ENCODE measurements around the gene RBM22.

RBM22 gene

DNA sequence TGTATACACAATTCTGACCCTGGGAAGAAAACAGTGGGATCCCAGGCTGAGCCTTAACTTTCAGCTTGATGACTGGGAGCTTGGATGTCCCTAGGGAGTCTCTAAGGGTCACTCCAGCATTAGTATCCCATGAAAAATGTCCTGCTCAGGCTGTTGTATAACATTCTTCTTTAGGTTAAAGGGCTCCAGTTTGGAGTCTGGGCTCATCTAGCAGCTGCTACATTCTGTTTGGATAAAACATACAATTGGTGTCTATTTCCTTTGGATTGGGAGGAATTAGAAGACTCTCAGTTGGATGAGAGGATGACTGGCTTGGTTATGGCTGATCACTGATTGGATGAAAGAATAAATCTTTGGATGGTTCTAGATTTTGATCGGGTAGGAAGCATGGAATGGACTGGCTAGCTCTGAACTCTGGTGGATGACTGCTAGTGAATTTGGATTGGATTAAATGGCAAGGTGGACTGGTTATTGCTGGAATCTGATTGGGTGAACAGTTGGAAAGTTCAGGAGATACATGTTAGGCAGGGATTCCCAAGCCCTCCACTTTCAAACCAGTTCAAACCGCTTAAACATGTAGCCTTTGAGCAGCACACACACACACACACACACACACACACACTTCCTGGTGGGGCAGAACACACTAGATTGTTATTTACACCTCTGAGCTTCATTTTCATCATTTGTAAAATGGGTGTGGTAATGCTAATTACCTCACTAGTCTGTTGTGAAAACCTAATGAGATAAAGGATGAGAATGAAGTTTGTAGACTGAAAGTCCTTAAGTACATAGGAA lies 46.9 kb downstream of the RBM22 start:
- Histone ChIP-seq H3K27ac (ENCODE audit: low read depth, low read length, poor library complexity, severe bottlenecking) (no peak overlapping the region), H3F3A (ENCODE audit: insufficient read depth, low read length) (no peaks in the 10 kb centered on the region), H3K4me2 (ENCODE audit: low read length) (no peak overlapping the region), H3K27me3 (ENCODE audit: insufficient read depth, low read length) (peaks cover 3% of the 10 kb centered on the region; the same call in 1 of the 2 replicates), H3K36me3 (ENCODE audit: insufficient read depth, low read length) (no peaks in the 10 kb centered on the region), H3K4me1 (ENCODE audit: insufficient read depth, low read length, severe bottlenecking) (peaks cover 6% of the 10 kb centered on the region), H2AFZ (ENCODE audit: low read length) (no peak overlapping the region), H4K20me1 (ENCODE audit: insufficient read depth, low read length) (no peaks in the 10 kb centered on the region), H3K79me2 (ENCODE audit: insufficient read depth, low read length) (no peaks in the 10 kb centered on the region), H3K9me3 (ENCODE audit: low read length) (no peaks in the 10 kb centered on the region), H3K9ac (ENCODE audit: low read length) (no peak overlapping the region), H3K4me3 (ENCODE audit: low read depth, low read length, poor library complexity, severe bottlenecking) (no peak overlapping the region), H3K9me2 (ENCODE audit: low read depth, low read length) (no peaks in the 10 kb centered on the region)
- TF ChIP-seq, protein P1, sequence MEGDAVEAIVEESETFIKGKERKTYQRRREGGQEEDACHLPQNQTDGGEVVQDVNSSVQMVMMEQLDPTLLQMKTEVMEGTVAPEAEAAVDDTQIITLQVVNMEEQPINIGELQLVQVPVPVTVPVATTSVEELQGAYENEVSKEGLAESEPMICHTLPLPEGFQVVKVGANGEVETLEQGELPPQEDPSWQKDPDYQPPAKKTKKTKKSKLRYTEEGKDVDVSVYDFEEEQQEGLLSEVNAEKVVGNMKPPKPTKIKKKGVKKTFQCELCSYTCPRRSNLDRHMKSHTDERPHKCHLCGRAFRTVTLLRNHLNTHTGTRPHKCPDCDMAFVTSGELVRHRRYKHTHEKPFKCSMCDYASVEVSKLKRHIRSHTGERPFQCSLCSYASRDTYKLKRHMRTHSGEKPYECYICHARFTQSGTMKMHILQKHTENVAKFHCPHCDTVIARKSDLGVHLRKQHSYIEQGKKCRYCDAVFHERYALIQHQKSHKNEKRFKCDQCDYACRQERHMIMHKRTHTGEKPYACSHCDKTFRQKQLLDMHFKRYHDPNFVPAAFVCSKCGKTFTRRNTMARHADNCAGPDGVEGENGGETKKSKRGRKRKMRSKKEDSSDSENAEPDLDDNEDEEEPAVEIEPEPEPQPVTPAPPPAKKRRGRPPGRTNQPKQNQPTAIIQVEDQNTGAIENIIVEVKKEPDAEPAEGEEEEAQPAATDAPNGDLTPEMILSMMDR (IDR thresholded peaks at IDR 0.05; ENCODE audit: low read length), result no peak
- no peak for TF ChIP-seq EZH2 (IDR thresholded peaks at IDR 0.05; ENCODE audit: borderline replicate concordance, low read length)

DNA sequence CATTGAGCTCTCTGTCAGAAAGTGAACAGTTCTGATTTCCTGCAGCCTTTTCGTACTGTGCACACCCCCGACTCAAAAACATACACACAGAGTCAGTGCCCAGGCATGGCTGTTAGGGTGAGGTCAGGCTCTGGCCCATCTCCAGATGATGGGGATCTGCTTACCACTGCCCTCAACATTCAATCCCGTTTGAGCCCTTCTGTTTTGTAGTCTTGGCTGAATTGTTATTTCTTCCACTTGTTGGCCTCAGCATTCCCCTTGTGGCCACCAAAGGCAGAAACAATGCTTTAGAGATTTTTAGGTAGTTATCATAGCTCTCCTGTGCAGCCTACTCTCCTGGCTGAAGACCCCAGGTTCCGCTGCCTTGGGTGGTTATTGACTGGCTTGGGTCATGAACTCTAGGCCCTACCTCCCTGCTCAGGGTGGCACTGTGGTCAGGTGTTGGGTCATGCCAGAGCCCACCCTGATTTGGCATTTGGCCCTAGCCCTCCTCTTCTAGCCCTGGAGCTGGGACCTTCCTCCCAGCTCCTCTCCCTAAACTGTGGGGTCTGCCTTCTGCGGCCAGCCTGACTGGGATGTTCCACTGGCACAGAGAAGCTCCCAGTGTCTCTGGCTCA lies 47.6 kb downstream of the RBM22 start:
- Histone ChIP-seq H3K79me2 (ENCODE audit: insufficient read depth, low read length) (no peaks in the 10 kb centered on the region), H3K27me3 (ENCODE audit: insufficient read depth, low read length) (peaks cover 3% of the 10 kb centered on the region; the same call in 1 of the 2 replicates)

DNA sequence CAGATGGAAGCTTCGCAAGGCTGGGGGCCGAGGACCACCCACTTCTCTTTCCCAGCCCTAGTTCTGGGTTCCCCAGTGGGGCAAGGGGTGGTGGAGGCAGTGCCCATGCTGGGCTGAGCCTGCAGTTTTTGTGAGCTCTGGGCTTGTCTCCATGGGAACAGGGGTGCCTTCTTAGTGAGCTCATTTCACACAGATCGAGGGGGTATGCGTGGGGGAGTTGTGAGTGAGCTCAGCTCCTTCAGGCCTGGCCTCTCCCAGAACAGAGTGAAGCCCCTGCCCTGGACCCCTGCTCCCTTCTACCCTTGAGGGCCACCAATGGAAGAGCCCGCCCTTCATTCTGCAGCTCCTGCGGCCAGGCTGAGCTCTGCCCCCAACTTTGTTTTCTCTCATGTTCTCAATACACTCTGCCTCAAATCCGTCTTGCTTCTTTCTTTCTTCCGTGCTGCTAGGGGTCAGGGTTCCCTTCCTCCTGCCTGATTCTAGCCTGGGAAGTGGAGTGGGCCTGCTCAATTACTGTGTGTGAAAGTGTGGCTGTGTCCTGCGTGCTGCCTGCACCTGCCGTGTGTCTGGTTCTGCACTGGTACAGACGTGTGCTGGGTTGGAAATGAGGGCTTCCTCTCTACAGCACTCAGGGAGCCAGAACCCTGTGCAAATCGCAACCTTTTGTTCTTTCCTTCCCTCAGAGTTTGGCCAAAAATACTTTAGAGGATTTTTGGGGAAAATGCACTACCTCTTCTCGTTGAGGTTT lies 48.8 kb downstream of the RBM22 start:
- Histone ChIP-seq H3K9ac (ENCODE audit: low read length) (no peak overlapping the region), H3K9me3 (ENCODE audit: low read length) (no peaks in the 10 kb centered on the region), H3K79me2 (ENCODE audit: insufficient read depth, low read length) (no peaks in the 10 kb centered on the region), H3K27ac (ENCODE audit: low read depth, low read length, poor library complexity, severe bottlenecking) (no peak overlapping the region), H3K4me3 (ENCODE audit: low read depth, low read length, poor library complexity, severe bottlenecking) (no peak overlapping the region), H3K4me2 (ENCODE audit: low read length) (no peak overlapping the region), H3F3A (ENCODE audit: insufficient read depth, low read length) (no peaks in the 10 kb centered on the region), H3K9me2 (ENCODE audit: low read depth, low read length) (no peaks in the 10 kb centered on the region), H3K4me1 (ENCODE audit: insufficient read depth, low read length, severe bottlenecking) (peaks cover 3% of the 10 kb centered on the region), H4K20me1 (ENCODE audit: insufficient read depth, low read length) (no peaks in the 10 kb centered on the region), H2AFZ (ENCODE audit: low read length) (no peak overlapping the region), H3K36me3 (ENCODE audit: insufficient read depth, low read length) (no peaks in the 10 kb centered on the region), H3K27me3 (ENCODE audit: insufficient read depth, low read length) (peaks cover 3% of the 10 kb centered on the region; the same call in 1 of the 2 replicates)
- TF ChIP-seq EZH2 (IDR thresholded peaks at IDR 0.05; ENCODE audit: borderline replicate concordance, low read length), result no peak
- TF ChIP-seq, protein P1 (IDR thresholded peaks at IDR 0.05; ENCODE audit: low read length), result no peak

More for the DNA sequence above, 47.6 kb downstream of the RBM22 start:
- no peak overlapping the region for H3K27ac ChIP-seq (ENCODE audit: low read depth, low read length, poor library complexity, severe bottlenecking)
- no peaks in the 10 kb centered on the region for H3K36me3 ChIP-seq (ENCODE audit: insufficient read depth, low read length)
- no peaks in the 10 kb centered on the region for H4K20me1 ChIP-seq (ENCODE audit: insufficient read depth, low read length)
- H3K4me2 ChIP-seq (ENCODE audit: low read length), result no peak overlapping the region
- H3K9ac ChIP-seq (ENCODE audit: low read length), result no peak overlapping the region
- no peak overlapping the region for H2AFZ ChIP-seq (ENCODE audit: low read length)
- H3K9me2 ChIP-seq (ENCODE audit: low read depth, low read length), result no peaks in the 10 kb centered on the region
- no peaks in the 10 kb centered on the region for H3K9me3 ChIP-seq (ENCODE audit: low read length)
- TF ChIP-seq, protein P1 (IDR thresholded peaks at IDR 0.05; ENCODE audit: low read length), result no peak
- no peak for TF ChIP-seq EZH2 (IDR thresholded peaks at IDR 0.05; ENCODE audit: borderline replicate concordance, low read length)
- peaks cover 6% of the 10 kb centered on the region for H3K4me1 ChIP-seq (ENCODE audit: insufficient read depth, low read length, severe bottlenecking)
- no peaks in the 10 kb centered on the region for H3F3A ChIP-seq (ENCODE audit: insufficient read depth, low read length)
- no peak overlapping the region for H3K4me3 ChIP-seq (ENCODE audit: low read depth, low read length, poor library complexity, severe bottlenecking)
